Renal cortical epithelial cell (primary cell): Measurements from ENCODE around the gene LCMT2. TPM values are rescaled to one million over a fixed set of nuclear protein-coding genes. Genes with fewer than 3 reads are reported as not detected.

ENCODE experiments used
- DNase-seq: peaks from one replicate; pipeline ENCODE4 v3.0.0-alpha.2; 2011; ENCODE audit warnings: low read depth
- total RNA-seq: library from RNA; depleted of rRNA; stranded (reverse); fragments of >200 nt; gene quantifications from 2 replicates; pipeline ENCODE4 v1.2.3, GENCODE V29; 2014

LCMT2 gene, protein sequence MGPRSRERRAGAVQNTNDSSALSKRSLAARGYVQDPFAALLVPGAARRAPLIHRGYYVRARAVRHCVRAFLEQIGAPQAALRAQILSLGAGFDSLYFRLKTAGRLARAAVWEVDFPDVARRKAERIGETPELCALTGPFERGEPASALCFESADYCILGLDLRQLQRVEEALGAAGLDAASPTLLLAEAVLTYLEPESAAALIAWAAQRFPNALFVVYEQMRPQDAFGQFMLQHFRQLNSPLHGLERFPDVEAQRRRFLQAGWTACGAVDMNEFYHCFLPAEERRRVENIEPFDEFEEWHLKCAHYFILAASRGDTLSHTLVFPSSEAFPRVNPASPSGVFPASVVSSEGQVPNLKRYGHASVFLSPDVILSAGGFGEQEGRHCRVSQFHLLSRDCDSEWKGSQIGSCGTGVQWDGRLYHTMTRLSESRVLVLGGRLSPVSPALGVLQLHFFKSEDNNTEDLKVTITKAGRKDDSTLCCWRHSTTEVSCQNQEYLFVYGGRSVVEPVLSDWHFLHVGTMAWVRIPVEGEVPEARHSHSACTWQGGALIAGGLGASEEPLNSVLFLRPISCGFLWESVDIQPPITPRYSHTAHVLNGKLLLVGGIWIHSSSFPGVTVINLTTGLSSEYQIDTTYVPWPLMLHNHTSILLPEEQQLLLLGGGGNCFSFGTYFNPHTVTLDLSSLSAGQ
- total RNA-seq: 15.1 and 16.6 TPM in 2 replicates

DNA sequence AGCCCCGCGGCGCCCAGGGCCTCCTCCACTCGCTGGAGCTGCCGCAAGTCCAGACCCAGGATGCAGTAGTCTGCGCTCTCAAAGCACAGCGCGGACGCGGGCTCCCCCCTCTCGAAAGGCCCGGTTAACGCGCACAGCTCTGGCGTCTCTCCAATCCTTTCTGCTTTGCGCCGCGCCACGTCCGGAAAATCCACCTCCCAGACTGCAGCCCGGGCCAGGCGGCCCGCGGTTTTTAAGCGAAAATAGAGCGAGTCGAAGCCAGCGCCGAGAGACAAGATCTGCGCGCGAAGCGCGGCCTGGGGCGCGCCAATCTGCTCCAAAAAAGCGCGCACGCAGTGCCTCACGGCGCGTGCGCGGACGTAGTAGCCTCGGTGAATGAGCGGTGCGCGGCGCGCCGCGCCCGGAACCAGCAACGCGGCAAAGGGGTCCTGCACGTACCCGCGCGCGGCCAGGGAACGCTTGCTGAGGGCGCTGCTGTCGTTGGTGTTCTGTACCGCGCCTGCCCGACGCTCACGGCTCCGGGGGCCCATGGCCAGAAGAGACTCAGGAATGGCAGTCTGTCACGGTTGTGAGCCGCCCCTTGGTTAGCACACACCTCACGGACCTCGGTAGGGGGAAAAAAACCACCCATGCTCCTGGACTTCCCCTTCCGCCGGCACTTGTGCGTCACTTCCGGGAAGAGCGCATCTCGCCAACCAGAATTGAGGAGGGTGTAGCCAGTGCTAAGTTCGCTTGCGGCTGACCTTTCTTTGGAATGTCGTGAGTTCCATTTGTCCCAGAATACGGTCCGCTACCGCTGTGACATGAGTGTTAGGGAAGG, at the start of gene LCMT2:
Gene LCMT2, minus strand, starts transcription at position 614 of the 820 bp plus-strand sequence. Its CDS starts 84 bp downstream, at position 530.
- peak; percentile 93 for DNase-seq

DNA sequence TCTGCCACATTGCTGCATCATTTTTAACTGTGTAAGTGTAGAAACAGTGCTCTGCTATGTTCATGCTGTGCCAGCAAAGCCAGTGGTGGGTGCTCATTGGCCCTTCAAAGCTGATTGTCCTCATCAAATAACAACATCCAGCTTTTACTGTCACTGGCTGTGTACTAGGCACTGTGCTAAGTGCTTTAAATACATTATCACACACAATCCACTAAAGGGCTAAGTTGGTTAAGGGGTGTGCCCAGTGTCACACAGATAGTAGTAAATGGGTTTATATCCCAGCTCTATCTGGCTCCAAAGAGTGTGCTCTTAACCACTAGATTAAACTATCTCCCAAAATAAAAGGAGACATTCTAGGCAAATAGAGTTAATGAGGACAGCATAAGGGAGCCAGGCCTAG, 48.2 kb upstream of the LCMT2 start:
- DNase-seq: no peak

DNA sequence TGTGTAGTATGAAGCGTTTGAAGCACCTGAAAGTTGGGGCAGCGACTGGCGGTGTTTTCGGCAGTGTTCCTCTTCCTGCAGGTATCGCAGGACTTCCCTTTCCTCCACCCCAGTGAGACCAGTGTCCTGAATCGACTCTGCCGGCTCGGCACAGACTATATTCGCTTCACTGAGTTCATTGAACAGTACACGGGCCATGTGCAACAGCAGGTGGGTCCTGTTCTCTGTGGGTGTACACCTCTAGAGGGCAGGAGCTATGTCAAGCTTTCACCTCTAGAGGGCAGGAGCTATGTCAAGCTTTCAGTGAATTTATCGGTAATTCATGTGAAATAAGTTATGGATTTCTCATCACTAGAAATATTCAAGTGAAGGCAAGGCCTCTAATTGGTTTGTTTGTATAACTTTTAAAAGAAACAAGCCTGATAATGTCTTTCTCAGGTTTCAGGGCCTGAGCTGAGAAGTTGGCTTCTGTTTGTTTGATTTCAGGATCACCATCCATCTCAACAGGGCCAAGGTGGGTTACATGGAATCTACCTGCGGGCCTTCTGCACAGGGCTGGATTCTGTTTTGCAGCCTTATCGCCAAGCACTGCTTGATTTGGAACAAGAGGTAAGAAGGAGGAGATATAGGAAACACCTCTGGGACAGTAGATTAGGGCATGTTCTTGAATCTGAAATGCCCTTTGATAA, 45.8 kb upstream of the LCMT2 start:
- DNase-seq: peak; percentile 29

DNA sequence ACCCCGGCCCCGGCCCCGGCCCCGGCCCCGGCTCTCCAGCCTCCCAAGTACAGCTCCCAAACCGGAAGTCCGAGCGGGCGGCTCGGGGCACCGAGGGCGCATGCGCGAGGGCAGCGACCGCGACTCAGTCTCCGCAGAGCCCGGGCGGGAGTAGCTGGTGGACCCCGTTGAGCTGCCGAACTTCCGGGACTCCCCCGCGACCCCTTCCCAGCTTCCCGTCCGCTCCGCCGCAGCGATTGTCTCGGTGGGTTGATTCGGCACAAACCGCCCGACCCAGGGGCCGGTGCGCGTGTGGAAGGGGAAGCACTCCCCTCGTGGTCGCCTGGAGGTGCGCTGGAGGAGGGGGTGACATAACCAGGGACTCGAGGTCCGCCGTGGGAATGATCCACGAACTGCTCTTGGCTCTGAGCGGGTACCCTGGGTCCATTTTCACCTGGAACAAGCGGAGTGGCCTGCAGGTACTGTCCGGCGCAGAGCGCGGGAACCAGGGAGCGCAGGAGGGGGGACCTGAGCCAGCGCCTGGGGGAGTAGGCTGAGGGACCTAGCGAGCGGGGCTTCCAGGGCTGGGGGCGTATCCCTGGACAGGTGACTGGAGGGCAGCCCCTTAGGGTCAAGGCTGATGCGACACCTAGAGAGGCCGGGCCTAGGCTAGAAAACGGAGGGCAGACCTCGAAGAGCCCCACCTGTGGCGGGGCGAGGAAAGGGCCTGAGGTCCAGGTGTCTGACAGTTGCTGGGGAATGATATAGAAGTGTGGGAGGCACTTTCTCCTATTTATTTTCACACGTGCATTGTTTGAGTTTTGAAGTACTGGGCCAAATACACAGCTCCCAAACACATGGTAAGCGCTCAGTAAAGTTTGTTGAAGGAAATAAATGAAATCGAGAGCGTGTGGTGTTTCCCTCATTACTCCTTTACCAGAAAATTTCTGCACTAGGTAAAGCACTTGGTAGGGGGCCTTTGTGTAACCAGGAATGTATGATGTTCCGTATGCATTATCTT, 40.9 kb upstream of the LCMT2 start, which contains the start of the genes TUBGCP4 and ZSCAN29:
Gene TUBGCP4, plus strand, starts transcription at position 127 of the 1,000 bp plus-strand sequence. Its CDS starts 254 bp downstream, at position 381.
Gene ZSCAN29, minus strand, starts transcription at position 69 of the 1,000 bp plus-strand sequence. CDS start 1,130 bp downstream, outside the sequence.
- peak; percentile 44 for DNase-seq

DNA sequence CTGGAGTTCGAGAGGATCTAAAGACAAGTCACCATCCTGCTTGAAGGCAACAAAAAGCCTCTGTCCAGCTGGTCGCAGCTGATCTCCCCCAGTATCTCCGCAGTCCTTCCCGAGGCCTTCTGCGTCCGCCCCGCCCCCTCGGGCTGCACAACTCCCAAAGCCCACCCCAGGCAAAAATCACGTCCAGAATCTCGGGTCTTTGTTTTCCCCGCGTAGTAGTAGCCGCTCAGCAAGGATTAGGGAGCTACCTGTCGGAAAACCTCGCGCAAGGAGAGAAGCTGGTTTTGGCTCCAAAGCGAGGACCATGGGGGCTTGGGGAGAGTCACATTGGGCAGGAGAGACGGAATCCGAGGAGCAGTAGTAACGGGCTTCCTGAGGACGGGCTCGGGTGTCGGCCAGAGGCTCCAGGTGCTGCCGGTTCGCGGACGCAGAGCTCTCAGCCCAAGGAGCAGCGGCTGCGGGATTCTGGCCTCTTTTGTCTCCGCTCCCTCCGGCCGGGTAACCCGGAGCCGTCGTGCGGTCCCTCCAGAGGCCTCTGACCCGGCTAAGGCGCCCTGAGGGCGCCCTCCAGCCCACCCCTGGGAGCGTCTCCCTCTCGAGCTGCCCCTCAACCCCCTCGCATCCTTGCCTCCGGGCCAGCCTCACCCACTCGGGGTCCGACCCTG, 40.1 kb upstream of the LCMT2 start:
- peak; percentile 18 for DNase-seq

DNA sequence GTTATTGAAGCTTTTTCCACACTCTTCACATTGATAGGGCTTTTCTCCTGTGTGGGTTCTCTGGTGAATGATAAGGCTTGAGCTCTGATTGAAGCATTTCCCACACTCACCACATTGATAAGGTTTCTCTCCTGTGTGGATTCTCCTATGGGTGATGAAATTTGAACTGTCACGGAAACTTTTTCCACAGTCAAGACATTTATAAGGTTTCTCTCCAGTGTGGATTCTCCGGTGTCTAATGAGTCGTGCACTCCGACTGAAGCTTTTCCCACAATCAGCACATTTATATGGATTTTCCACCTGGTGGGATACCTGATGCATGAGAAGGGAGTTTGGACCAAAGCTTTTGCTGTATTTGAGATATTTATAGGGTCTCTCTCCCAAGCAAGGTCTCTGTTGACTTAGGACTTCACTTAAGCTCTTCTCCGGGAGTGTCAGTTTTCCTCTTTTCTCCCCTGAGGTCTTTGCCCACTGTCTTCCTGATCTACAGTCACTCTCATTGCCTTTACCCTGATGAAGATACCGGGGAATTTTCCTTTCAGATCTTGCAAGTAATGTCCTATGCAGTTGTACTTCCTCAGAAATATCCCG, 31.0 kb upstream of the LCMT2 start:
- DNase-seq: no peak

DNA sequence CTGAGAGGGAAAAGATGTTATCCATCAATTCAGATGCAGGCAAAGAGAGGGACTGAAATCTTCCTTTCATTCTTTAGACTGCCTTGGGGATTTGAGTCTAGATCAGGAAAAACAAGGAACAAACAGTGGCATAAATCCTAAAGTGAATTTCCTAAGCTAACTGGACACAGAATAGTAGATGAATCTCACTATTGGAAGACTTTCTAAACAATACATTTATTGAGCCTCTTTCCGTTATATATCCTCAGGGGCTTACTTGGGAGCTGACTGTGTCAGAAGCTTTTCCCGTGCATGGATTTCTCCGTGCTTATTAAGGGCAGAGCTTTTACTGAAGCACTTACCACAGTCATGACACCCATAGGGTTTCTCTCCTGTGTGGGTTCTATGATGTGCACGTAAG, 30.4 kb upstream of the LCMT2 start:
- no peak for DNase-seq

DNA sequence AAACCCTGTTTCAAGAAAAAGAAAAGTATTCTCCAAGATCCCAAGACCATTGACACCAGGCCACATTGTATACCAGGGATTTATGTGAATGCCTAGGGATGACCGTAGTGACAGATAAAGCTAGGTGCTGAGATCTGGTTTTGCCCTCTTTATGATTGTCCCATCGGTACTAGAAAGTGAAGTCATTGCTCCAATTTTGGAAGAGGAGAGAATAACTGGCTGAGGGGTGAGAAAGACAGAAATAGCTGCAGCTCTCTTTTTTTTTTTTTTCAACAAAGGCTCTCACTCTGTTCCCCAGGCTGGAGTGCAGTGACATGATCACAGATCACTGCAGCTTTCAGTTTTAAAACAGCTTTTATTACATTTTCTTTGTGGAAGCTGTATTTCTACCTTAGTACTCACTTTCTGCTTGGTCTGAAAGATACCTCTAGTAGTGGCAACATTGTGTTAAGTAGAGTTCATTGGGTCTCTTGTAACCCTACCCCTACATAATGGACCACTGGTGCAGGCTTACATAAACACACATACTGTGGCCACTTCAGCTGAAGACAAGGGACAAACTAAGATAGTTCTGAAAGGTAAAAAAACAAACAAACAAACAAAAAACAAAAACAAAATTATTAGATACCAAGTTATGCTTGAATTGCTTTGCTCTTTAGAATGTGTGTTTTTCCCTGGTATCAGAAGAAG, 22.5 kb upstream of the LCMT2 start:
- no peak for DNase-seq

DNA sequence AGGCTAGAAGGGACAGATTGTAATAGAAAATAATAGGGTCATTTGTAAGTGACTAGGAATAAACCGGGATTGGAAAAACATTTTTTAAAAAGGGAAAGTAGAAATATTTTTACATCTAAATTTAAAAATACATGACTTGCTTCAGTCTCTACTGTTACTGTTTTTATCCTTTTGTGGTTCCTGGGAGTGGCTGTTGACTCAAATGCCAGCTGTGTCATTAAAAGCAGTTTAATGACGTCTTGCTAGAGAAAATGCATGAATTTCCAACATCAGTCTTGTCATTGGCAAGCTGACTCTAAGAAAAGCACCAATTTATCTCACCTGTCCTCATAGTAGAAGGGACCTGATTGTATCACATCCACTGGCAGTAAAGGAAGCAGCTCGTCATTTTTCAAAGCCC, 16.7 kb upstream of the LCMT2 start:
- DNase-seq: no peak

DNA sequence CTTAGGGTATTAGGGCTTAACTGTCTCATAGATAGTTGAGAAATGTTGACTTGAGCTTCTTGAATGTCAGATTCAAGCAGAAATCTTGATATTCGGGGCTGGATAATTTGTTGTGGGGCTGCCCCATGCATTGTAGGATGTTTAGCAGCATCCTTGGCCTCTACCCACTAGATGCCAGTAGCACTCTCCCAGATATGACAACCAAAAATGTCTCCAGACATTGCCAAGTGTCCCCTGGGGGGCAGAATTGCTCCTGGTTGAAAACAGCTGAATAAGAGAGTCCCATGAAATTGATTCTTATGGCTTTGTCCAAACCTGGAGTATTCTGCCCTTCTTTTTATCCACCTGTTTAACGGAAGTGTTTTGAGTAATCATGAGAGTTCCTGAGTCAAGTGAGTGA, 15.9 kb upstream of the LCMT2 start:
- no peak for DNase-seq

DNA sequence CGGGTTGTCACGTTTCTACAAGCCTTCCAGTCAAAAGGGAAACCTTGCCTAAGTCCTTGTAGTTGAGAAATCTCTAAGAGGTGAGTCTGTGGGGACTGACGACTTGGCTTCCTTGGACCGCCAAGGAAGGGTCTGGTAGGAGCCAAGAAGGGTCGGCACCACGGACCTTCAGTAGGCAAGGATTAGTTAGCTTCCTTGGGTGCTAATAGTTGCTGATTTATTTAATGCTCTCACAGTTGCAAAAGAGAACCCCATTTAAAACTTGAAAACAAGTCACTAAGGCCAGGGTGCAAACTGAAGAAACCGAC, 361 bp upstream of the LCMT2 start:
- no peak for DNase-seq

DNA sequence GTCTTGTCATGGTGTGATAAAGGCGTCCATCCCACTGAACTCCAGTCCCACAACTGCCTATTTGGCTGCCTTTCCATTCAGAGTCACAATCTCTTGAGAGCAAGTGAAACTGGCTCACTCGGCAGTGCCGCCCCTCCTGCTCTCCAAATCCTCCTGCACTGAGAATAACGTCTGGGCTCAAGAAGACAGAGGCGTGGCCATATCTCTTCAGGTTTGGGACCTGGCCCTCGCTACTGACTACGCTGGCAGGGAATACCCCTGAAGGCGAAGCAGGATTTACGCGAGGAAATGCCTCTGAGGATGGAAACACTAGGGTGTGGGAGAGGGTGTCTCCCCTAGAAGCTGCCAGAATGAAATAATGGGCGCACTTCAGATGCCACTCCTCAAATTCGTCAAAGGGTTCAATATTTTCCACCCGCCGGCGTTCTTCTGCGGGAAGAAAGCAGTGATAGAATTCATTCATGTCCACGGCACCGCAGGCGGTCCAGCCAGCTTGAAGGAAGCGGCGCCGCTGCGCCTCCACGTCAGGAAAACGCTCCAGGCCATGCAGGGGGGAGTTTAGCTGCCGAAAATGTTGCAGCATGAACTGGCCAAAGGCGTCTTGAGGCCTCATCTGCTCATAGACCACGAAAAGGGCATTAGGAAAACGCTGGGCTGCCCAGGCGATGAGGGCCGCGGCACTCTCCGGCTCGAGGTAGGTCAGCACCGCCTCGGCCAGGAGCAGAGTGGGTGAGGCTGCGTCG, 985 bp downstream of the LCMT2 start:
- peak; percentile 15 for DNase-seq

DNA sequence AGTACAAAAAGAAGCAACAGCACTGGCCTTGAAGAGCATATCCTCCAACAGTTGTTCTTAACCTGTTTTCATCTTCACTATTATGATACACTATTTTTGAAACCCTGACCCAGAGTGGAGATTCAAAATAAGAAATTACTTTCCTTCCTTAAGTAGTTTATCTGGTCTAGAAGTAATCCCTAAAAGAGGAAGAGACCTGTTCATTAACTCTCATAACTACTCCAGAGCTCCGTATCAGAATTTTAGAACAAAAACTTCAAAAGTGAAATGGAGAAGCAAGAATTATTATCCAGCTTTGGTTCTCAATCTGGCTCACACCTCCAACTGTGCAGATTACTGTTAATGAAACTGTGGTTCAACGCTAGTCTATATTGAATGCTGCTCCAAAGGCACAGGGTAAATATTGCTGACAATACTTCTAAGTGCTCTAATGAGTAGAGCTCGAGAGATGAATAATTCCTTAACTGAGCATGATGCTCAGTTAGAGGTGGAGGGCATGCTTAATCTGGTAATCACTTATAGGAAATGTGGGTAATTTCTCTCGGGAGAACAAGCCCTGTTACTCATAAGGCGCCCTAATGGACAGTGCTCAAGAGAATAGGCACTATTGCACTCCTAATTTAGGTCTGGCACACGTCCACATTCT, 5.2 kb downstream of the LCMT2 start:
- no peak for DNase-seq

DNA sequence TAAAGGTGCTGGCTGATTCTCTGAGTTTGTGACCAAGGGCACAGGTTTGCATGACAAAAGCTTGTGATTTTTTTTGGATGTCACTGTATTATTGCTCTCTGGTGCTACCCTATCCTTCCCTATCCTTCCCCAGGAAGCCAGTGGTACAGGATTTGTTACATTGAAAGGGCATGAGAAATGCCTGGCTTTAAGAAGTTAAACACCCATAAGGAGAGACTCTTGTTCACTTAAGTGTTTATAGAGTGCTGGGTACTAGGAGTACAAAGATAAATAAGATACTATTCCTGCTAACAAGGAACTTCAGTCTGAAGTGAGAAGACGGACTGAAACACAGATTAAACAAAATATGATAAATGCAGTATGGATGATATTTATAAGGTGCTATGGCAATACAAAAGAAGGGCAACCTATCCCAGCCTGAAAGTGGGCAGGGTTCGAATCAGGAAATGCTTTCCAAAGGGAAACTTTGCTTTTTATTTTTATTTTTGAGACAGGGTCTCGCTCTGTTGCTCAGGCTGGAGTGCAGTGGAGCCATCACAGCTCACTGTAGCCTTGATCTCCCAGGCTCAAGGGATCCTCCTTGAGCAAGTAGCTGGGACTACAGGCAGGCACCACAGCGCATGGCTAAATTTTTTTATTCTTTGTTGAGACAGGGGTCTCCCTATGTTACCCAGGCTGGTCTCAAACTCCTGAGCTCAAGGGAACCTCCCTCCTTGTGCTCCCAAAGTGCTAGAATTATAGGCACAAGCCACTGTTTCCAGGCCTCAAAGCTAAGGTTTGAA, 11.2 kb downstream of the LCMT2 start:
- no peak for DNase-seq

DNA sequence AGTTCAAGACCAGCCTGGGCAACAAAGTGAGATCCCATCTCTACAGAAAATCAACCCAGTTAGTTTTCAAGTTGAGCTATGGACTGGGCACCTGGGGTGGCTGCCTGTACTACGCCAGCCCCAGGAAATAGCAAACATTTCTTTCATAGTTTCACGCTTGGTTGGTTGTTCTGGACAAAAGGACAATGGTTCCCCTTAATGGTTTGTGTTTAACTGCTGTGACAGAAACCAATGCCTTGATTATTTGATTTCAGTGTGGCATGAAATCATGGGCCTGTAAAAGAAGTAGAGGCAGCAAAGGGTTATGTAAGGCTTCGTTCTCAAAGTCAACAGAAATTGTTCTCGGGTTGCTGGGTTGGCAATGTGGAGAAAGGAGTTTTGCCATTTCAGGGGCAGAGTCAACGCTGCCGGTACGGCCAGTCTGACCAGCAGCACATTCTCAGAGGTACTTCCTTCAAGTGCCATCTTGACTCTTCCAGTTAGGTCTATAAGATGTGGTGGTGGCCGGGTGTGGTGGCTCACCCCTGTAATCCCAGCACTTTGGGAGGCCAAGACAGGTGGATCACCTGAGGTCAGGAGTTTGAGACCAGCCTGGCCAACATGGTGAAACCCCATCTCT, 12.7 kb downstream of the LCMT2 start:
- DNase-seq: peak; percentile 92

DNA sequence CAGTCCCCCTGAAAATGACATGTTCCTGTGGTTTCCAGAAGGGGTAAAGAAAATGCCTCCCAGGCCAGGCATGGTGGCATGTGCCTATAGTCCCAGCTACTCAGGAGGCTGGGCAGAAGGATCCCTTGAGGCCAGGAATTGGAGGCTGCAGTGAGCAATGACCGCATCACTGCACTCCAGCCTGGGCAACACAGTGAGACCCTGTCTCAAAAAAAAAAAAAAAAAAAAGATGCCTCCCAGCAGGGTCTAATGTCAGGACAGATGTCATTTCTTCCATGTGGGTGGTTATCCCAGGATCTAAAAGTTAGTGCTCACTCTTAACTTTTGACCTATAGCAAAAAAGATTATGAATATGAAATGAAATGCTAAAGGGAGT, 13.4 kb downstream of the LCMT2 start:
- DNase-seq: no peak
